ENCODE results near the gene VAV3.
"Not testable (repeated sequence)": the region's sequence is repeated elsewhere in the genome, so short reads cannot be mapped to it uniquely, and the experiment has no call there.

Gene VAV3

DNA sequence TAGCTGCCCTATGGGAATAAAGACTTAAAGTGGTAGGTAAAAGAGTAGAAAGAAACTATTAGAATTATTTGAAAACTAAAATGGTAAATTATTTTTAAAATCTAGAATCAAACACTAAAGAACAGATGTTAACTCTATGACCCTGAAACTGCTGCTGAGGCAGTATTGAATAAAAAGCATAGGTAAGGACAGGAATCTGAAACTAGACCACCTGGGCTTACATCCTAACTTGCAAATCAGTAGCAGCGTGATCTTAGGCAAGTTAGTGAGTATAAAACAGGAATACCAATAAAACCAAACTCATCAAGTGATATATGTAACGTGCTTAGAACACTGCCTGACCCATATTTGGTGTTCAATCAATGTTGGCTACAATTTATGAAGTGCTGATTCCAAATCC lies 257.9 kb downstream of the VAV3 start:
- DNase-seq = no peak

DNA sequence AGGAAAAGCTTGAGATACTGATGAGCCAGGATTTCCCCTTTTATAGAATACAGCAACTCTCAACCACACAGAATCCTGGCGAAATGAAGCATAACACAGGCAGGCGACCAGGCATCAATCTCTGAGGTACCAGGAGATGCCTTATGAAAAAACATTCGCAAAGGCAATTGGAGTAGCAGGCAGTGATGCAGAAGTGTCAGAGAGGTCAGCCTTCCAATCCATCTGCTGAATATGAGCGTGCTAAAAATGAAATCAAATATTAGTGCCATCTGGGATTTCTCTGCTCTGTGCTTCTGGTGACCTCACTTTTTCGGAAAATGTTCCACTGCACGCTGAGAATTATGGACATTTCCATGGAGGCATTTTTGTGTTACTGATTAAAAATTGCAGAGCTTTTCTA lies 258.8 kb downstream of the VAV3 start:
- no peak for DNase-seq

DNA sequence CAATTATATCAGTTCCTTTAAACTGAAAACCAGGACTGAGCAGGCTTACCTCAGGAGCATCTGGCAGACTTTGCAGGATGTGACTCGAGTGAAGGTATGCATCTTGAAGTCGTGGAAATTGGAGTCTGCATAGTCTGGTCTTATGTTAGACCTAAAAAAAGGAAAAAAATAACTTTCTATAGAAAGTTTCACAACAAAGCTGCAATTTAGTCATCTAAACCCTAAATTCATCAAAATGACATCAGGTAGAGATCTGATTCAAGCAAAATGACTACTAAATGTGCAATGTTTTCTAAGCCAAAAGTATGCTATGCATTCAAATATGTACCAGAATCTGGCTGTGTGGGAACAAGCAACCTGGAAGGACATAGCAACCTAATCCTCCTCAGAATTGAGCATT lies 260.1 kb downstream of the VAV3 start:
- DNase-seq = no peak

DNA sequence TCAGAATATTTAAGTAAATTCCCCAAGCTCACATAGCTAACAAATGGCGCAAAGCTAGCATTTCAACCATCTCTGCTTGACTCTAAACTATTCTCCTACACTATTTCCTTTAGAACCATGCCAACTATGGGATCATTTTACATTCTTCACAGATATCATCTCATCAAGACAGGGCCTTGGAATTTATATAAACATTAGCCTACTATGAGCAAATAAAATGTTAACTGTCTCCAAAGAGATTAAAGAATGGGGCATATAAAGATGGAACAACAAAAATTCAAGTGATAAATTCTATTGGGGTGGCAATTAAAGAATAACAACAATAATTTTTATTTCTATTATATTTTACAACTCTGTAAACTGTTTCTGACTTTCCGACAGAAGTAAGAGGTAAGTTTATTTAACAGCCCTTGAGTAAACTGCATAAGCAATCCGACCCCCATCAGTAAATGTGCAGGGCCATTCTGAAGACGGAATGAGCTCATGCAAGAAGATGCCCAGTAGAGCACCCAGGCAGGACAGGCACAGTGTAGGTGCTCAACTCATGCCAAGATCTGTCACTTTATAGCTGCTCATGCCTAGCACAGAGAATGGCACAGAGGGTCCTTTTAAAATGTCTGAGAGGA lies 261.9 kb downstream of the VAV3 start:
- no peak for DNase-seq

DNA sequence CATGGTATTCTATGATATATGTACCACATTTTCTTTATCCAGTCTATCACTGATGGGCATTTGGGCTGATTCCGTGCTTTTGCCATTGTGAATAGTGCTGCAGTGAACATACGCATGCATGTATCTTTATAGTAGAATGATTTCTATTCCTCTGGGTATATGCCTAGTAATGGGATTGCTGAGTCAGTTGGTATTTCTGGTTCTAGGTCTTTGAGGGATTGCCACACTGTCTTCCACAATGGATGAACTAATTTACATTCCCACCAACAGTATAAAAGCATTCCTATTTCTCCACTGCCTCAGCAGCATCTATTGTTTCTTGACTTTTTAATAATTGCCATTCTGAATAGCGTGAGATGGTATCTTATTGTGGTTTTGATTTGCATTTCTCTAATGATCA lies 264.3 kb downstream of the VAV3 start:
- not testable (repeated sequence) for DNase-seq

DNA sequence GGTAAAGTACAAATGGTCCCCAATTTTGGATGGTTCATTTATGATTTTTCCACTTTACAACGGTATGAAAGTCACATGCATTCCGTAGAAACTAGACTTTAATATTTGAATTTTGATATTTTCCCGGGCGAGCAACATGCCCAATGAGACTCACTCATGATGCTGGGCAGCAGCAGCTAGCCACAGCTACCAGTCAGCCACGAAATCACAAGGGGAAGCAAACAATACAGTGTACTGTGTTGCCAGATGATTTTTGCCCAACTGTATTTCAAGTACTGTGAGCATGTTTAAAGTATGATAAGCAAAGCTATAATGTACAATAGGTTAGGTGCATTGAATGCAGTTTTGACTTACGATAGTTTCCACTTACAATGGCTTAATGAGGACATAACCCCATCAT lies 266.8 kb downstream of the VAV3 start:
- no peak for DNase-seq

DNA sequence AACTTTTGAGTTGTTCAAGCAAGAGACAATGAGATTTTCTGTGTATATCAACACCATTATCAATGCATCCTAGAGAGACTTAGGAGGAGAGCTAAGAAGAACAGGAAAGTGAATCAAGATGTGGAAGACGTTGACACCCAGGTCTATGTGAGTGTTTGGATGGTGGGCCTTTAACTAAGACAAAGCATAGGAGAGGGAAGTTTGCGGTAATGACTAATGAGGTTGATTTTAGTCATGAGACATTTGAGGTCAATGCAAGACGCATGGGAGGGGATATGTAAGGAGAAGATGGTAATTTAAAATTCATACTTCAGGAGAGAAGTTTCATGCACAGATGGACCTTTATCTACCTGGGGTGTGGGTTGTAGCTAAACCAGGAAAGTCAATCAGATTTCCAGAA lies 269.6 kb downstream of the VAV3 start:
- DNase-seq = no peak

DNA sequence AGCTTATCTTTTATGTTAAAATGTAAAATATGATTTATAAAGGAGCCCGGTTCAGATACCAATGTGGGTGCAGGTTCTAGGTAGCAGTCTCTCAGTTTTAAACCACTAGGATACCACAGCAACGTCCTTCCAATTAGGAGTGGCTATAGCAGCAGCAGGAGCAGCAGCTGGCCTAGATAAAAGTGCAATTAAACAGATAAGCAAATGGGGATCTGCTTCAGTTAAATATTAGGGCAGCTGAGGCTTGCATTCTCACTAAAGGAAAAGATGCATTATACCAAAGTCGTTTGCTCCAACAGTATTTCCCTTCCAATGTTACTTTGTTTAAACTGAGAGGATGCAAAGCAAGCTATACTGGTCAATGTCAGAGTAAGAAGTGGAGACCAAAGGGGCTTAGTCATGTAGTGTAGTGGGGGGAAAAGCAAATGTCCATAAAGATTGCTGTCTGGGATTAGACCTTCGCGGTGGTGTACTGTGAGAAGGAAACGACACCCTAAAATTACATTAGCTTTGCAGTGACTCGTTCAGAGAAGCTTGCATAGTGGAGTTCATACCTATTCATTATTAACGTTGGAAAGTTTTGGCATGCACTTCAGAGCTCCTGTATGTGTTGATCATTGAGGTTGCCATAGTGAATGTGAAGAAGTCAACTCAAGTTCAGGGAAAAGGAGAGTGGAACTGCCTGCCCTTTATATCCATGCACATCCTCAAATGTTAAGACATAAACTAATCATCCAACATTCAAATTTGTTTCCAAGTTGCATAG lies 272.2 kb downstream of the VAV3 start:
- DNase-seq = peak; percentile 74

DNA sequence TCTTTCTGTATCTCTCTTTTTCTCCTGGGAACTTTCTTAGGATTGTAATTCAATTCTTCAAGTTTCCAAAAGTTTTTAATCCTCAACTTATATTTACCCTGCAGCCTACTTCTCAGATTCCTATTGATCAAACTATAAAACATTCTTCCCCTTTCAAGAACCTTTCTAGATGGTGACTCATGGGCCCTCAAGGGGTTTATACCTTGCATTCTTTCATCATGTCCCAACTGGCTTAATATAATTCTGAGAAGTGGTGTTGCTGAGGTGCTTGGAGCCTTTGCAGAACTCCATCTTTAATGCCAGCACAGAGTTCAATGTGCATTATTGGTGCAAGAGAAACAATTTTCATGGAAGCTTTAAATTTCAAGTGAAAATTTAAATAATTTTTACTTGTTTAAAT lies 273.4 kb downstream of the VAV3 start:
- no peak for DNase-seq

DNA sequence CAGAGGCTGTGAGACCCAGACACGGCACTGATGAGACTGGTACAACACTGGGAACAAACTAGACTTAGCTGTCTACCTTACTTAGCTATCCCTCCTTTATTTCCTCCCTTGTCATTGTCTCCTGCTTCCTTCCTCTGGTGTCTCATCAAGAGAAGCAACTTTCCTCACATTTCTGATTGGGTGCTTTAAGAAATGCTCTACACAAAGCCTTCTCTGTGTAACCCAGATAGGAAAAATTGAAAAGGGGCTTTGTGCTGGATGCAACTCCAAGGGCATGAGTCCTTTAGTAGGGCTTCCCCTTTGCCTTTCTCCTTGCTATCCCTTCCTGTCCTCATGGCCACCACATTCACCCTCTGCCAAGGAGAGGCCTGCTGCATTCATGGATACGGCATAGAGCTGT lies 274.5 kb downstream of the VAV3 start:
- DNase-seq = no peak

DNA sequence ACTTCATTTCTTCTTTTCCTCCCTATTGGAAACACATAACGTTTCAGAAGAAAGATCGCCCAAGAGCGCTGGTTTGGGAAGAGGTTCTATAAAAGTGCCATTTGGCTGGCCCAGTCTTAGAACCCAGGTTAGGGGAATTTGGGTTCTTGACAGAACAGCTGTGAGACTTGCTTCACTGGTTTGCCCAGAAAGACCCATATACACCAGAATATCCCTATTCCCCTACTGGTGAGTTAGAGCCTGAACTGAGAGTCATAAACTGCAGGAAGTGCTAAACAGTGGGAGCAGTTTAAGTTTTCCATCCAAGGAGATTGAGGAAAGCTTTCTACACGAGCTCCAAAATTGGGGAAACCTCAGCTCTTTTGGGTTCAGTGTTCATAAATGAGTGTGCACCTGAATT lies 275.2 kb downstream of the VAV3 start:
- no peak for DNase-seq

DNA sequence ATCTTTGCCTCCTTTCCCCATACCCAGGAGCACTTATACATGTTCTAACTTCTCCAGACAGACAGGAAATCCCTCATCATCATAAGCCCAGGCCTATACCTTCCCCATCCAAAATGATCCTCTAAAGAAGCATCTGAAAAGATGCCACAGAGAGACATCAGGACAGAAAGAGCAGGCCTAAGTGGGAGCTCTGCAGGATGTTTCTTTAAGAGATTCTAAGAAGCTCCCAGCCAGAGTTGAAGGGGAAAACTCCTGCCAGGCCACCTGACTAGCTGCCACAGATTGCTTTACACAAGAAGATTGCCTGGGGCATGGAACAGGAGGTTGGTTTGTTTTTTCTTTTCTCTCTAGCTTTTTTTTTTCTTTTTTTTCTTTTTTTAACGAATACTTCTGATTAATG lies 275.8 kb downstream of the VAV3 start:
- DNase-seq = no peak

DNA sequence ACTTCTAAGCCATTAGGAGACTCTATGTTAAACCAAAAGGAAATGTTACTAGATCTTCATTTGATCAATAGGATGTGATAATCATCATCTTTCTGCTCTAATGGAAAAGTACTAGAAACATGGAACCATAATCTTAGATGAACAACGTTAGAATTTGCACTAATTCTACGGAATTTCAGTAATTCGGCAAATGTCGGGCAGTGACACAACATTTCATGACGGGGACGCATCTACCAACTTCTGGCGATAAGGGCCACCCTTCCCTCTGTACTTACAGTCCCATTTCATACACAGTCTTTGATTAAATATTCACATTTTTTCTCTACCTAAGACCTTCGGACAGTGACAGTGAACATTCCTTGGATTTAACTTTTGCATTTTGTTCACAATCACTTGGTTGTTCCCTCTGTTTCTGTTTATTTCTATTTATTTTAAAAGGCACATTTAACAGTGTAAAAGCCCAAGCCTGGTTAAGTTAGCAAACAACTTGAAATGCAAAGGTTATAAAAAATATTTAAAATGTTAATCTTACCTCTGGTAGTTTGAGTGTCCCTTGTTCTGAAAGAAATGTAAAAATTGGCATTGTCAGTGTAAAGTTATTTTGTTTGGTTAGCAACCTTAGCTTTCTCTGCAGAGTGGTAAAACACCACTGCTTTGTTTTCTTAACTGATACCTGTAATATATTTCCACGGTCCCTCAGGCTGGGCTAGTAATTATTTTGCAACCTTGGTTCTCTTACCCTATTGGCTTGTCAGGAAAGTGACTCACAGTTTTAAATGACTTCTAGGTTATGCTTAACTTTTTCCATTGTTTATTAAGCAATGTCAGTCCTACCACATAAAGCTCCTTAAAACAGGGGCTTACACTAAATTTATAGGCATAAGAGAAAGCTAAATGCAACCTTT lies 276.9 kb downstream of the VAV3 start:
- no peak for DNase-seq

DNA sequence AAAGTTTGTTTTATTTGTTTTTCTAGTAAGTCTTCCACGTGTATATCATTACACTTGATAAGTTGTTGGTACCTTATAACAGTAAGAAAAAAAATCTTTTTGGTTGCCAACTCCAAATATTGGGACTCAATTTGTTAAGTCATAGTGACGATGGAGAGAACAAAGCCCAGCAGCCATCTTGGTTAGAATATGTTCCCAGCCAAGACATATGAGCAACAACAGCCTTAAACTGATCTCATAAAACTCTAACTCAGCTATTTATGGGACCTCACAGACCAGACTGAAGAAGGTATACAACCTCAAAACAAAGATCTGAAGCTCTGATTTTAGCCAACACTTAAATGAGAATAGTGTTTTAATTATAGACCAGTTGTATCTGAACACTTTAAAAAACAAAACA lies 281.3 kb downstream of the VAV3 start:
- DNase-seq = no peak

DNA sequence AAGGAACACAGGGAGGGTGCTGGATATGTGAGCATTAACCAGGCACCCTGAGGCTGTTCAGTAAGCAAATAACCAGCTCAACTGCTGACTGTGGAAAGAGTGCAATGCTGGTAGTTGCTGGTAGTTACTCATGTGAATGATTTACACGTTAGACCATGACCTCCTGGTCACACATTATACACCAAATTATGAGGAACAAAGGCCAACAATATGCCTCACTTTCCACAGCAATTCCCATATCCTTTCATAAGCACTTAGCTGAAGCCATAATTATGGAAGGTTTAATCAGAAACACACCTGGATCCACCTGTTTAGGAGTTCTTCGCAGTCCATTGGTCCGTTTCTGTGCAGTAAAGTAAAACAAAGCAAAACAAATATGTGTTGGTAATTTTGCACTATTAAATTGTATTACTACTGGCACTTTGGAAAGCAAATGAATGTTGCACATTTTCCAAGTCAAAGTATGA lies 281.8 kb downstream of the VAV3 start:
- no peak for DNase-seq

DNA sequence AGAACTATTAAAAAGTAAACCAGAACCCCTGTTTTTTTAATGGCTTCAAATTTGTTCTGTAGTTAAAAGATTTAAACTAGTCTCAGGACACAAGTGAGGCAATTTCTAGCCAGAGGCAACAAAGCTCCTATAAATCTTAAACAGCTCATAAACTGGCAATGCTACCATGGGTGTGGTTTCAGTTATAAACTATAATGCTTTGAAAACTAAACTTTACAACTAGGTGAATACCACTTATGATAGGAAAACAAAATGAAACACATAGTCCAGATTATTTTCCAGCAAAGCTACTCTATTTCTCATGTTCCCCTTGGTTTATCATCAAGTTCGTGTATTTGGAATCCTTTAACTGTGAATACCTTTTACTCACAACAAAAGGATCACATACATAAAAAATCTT lies 282.5 kb downstream of the VAV3 start:
- DNase-seq = no peak

DNA sequence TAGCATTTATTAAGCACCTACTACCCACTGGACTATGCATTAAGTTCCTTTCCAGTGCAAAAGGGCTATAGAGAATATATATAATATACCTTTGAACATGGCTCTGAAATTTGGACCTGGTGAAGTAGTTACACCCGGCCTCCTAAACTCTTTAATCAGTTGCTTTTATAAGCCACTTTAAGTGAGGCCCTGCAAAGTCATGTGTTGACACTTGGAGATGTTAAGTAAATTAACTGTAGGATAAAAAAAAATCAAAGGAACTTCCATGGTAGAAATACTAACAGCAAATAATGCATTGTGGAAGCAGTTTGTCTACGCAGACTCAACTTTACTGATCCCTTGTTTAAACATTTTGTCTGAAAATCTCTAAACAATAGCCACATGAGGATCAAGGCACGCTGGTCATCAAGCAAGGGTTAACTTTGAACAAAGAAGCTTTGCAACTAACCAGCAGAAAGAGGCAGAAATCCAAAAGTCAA lies 283.9 kb downstream of the VAV3 start:
- DNase-seq = no peak

DNA sequence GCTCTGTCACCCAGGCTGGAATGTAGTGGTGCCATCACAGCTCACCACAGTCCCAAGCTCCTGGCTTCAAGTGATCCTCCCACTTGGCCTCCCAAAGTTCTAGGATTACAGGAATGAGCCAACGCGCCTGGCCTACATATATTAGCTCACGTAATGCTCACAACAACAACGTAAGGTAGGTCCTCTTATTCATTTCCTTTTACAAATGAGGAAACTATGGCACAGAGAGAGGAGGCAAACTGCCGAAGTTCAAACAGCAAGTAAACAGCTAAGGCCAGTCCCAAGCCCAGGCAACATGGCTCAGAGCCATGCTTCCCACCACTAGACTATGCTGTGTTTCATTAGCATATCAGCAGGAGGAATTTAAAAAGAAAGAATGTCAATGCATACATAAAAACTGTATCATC lies 284.4 kb downstream of the VAV3 start:
- DNase-seq = no peak

DNA sequence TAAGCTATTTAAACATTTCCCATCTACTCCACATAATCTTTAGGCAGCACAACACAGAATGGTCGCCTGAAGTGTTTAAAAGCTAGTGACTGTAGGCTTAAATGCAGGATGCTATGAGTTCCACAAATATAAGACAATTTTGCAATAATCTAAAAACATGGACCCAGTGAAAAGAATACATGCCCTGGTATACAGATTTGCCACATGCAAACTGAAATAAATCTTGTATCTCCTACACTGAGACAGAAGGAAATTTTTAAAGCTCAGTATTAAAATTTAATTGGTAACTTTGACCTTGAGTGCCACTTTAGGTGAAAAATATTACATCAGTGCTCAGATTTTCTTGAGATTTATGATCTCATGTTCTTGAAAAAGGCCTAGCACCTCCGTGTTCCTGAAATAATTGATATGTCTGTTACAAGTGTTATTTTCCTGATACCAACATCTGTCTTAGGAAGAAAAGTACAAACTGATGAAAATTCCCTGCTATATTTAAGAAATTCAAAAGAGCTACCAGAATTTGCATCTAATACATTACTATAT lies 285.5 kb downstream of the VAV3 start:
- DNase-seq = no peak

DNA sequence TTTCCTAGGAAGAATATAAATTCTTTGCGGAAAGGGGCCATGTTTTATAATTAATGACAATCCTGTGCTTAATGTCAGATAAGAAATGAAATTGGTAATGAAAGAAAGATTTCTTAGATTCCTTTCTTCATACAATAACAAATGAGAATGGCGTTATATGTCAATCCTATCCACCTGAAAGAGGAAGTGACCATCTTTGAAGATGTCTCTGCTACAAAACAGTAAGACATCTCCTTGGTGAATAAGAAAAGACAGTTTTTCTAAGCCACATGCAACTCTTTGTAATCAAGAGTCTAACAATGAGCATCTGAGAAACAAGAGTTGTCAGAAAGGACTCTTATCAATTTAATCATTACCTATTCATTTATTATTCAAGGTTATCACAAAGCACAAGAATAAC lies 286.0 kb downstream of the VAV3 start:
- no peak for DNase-seq

DNA sequence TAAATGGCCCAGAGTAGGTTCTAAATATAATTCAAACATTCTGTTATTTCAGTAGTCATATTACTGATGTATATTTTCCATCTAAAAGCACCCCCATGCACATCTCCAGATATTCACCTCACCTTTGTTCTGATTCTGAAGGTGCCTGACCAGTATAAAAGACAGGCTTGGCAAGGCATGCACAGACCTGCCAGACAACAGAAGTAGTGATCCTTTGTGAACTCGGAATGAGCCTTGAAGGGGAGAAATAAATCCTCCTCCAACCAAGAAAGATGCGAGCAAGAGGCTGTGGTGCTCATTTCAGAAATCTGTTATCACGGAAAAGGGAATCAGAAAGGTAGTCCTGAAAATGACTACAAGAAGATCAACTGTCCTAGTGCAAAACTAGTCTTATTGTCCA lies 287.3 kb downstream of the VAV3 start:
- no peak for DNase-seq

DNA sequence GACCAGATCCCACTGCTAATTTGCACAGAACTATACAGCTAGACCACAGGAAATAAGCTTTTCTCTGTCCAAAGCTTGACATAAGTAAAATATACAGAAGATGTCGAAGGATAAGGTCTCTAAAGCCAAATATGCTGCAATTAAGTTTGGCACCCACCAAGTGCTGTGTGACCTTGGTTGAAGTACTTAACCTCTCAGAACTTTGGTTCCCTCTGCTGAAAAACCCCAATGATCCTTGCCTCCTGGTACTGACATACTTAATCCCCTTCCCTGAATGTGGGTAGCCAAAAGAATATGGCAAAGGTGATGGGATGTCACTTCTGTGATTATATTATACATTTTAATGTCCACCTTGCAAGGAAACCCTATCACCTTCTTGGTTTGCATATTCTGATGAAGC lies 290.5 kb downstream of the VAV3 start:
- no peak for DNase-seq

DNA sequence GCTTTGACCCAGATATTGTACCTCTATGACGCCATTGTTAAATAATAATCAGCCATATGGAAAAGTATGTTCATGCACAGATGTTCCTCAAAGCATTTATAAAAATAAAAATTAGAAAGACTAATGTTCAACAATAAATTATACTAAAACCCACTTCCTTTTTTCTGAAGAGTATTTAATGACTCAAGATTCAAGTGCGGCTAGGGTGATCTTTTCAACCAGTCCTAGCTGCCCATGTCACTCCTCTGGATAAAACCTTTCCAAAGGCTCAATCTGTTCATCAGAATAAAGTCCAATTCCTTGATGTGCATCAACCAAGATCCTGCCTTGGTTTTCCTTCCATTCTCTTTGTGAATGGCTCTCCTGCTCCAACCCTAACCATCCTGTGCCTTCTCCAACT lies 292.0 kb downstream of the VAV3 start:
- DNase-seq = no peak
